ENCODE measurements around the gene MIXL1. TPM values are rescaled to one million over a fixed set of nuclear protein-coding genes. Genes with fewer than 3 reads are reported as not detected.

MIXL1 gene
- polyA plus RNA-seq (2011; rRNA removed): 0.12 and 0.21 TPM in 2 replicates
- polyA minus RNA-seq (2011; rRNA and poly(A)+ RNA removed): not detected in 2 replicates

- Histone ChIP-seq H3K27ac (ENCODE audit: low read depth, low read length) (no peak within 1 kb of the TSS), H3K27me3 (ENCODE audit: control insufficient read depth, insufficient read depth, low read length) (peaks cover 10% of the 10 kb centered on the region), H3K4me3 (ENCODE audit: low read depth, low read length) (peak within 1 kb of the TSS; percentile 54), H3K9me3 (ENCODE audit: control insufficient read depth, insufficient read depth, low read length) (no peaks in the 10 kb centered on the region)
- POLR2A ChIA-PET: no interaction called here
- no peak for DNase-seq (ENCODE audit: low read depth, low spot score)
- CTCF ChIA-PET: interaction anchor here (1.6 kb wide), 1 partner anchor 26 kb away, joined by 4 read pairs; no protein-coding TSS in a partner anchor
- no peak for TF ChIP-seq CTCF (IDR thresholded peaks at IDR 0.05; ENCODE audit: low read depth, low read length)
Observed at GRCh38 chr1:226223157-226223785, at the start of gene MIXL1. Gene MIXL1 (plus strand): TSS chr1:226223664. CDS start chr1:226223682, 18 bp downstream.

GRCh38 chr1:226176870-226177269 lies 46.6 kb upstream of the MIXL1 start:
- CTCF ChIA-PET: interaction anchor here (6.5 kb wide), 1 partner anchor 51 kb away, joined by 37 read pairs; no protein-coding TSS in a partner anchor
- no peak overlapping the region for H3K27ac ChIP-seq (ENCODE audit: low read depth, low read length)
- no peaks in the 10 kb centered on the region for H3K9me3 ChIP-seq (ENCODE audit: control insufficient read depth, insufficient read depth, low read length)
- no peak overlapping the region for H3K4me3 ChIP-seq (ENCODE audit: low read depth, low read length)
- POLR2A ChIA-PET: no interaction called here
- no peak for TF ChIP-seq CTCF (IDR thresholded peaks at IDR 0.05; ENCODE audit: low read depth, low read length)
- DNase-seq (ENCODE audit: low read depth, low spot score): no peak
- H3K27me3 ChIP-seq (ENCODE audit: control insufficient read depth, insufficient read depth, low read length): no peaks in the 10 kb centered on the region

- CTCF ChIA-PET: interaction anchor here (0.9 to 6.5 kb wide), 4 partner anchors 15 to 57 kb away, joined by 3 to 37 read pairs (median 6); no protein-coding TSS in a partner anchor
- H3K4me3 ChIP-seq (ENCODE audit: low read depth, low read length): no peak overlapping the region
Observed at GRCh38 chr1:226181996-226182714, 41.3 kb upstream of the MIXL1 start.

GRCh38 chr1:226185141-226186036 lies 38.1 kb upstream of the MIXL1 start:
- DNase-seq (ENCODE audit: low read depth, low spot score): no peak
- Histone ChIP-seq H3K27ac (ENCODE audit: low read depth, low read length) (peak overlapping the region; percentile 65), H3K4me3 (ENCODE audit: low read depth, low read length) (peak overlapping the region; percentile 97), H3K9me3 (ENCODE audit: control insufficient read depth, insufficient read depth, low read length) (no peaks in the 10 kb centered on the region), H3K27me3 (ENCODE audit: control insufficient read depth, insufficient read depth, low read length) (no peaks in the 10 kb centered on the region)
- POLR2A ChIA-PET: interaction anchor here (0.6 kb wide), 1 partner anchor 279 kb away, joined by 4 read pairs; no protein-coding TSS in a partner anchor
- no peak for TF ChIP-seq CTCF (IDR thresholded peaks at IDR 0.05; ENCODE audit: low read depth, low read length)
- CTCF ChIA-PET: interaction anchor here (0.6 to 2.6 kb wide), 6 partner anchors 12 to 121 kb away, joined by 3 to 27 read pairs (median 8); no protein-coding TSS in a partner anchor

More at GRCh38 chr1:226181996-226182714, 41.3 kb upstream of the MIXL1 start:
- H3K9me3 ChIP-seq (ENCODE audit: control insufficient read depth, insufficient read depth, low read length): no peaks in the 10 kb centered on the region
- TF ChIP-seq CTCF (IDR thresholded peaks at IDR 0.05; ENCODE audit: low read depth, low read length): peak; percentile 39
- no peak for DNase-seq (ENCODE audit: low read depth, low spot score)
- no peak overlapping the region for H3K27ac ChIP-seq (ENCODE audit: low read depth, low read length)
- POLR2A ChIA-PET: interaction anchor here (1.2 kb wide), 1 partner anchor 13 kb away, joined by 3 read pairs; no protein-coding TSS in a partner anchor
- H3K27me3 ChIP-seq (ENCODE audit: control insufficient read depth, insufficient read depth, low read length): no peaks in the 10 kb centered on the region
